ENCODE data around the gene PALLD.

- TF ChIP-seq CTCF (conservative IDR thresholded peaks at IDR 0.05; ENCODE audit: low read depth, low read length) (no peak), EZH2 (IDR thresholded peaks at IDR 0.05; ENCODE audit: low read length, unreplicated experiment) (no peak)
Measured at GRCh38 chr4:168907119-168907698, 410.4 kb downstream of the PALLD start.
